GM19023 (cell line): Measurements from ENCODE around the gene MARCHF10.

Experiments
- ATAC-seq: cut with Tn5 transposase; IDR thresholded peaks from one replicate; pipeline ENCODE4 v1.9.1; 2021; ENCODE audit warnings: mild to moderate bottlenecking, moderate library complexity; ENCODE audit not compliant: unreplicated experiment

Gene MARCHF10

GRCh38 chr17:62822080-62822904 lies 14.2 kb upstream of the MARCHF10 start:
- no peak for ATAC-seq

- no peak for ATAC-seq
Measured at GRCh38 chr17:62821189-62822079, 13.3 kb upstream of the MARCHF10 start.

- ATAC-seq, result no peak
Measured at GRCh38 chr17:62819511-62820221, 11.6 kb upstream of the MARCHF10 start.

DNA sequence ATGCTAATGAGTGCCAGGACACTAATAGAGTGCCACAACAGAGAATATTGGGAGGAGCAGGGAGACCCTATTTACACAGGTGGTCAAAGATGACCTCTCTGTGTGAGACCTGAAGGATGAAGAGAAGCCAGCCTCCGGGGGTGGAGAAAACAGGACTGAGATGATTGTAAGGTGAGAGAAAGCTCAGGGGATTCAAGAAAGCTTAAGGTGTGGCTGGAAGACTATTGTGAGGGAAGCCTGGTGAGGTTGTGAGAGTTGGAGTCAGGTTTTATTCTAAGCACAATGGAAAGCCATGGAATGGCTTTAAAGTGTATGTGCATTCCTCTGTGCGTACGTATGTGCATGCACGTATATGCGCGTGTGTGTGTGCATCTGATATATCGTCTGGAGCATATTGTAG lies 10.4 kb upstream of the MARCHF10 start:
- no peak for ATAC-seq

DNA sequence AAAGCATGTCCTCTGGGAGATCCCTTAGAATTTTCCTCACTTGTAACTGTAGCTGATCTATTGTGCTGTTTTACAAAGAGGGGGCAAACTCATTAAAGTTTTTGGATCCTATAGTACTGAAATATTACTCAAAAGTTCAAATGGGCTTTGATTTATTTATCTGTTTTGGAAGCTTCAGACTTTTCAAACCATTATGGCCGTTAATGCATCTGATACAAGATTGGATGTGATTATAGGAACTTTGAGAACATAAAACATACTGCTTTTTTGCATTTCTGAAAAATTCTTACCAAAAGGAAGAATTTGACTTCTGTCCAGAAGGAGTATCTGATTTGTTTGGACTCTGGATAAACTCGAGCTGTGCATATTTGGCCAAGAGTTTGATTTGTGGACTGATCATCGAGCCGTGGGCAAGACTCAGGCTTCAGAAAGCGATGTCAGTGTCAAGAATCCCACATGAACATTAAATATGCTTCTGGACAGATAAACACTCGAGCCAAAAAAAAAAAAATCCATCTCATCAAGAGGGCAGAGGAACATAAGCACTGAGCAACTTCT lies 8.2 kb upstream of the MARCHF10 start:
- no peak for ATAC-seq

DNA sequence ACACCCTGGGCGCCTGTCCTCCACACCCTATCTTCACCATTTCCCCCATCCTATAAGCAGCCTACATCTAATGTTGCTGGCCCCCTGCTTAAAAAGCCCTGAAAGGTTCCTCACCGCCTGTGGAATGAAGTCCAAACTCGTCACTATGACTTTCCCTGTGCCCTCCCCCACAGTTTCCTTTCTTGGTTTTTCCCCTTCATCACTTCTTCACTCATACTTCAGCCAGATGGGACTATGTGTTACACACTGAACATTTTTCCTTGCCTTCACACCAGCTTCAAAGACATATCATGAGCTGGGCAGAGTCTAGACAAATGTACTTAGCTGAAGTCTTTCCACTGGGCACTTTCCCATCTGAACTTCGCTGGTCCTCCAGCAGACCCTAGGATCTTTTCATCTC lies 1.5 kb upstream of the MARCHF10 start:
- no peak for ATAC-seq

DNA sequence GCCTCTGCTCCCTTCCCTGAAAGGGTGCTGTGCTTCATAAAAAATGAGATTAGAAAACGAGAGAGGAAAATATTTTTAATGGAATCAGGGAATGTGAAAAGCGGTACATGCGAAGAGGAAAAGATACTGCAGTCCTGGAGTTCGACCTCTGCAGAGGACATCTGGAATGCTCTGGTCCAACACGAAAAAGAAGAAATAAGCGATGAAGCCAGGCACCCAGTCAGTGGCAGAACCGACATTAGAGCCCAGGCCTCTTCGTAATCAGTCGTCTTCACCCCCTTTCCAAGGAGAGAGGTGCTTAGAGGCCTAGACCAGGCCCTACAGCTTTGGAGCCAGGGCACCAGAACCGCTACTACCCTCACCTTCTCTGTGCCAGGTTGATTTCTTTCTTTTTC lies 459 bp upstream of the MARCHF10 start:
- ATAC-seq, result no peak

- ATAC-seq, result no peak
Measured at GRCh38 chr17:62805234-62805633, 2.9 kb downstream of the MARCHF10 start.

DNA sequence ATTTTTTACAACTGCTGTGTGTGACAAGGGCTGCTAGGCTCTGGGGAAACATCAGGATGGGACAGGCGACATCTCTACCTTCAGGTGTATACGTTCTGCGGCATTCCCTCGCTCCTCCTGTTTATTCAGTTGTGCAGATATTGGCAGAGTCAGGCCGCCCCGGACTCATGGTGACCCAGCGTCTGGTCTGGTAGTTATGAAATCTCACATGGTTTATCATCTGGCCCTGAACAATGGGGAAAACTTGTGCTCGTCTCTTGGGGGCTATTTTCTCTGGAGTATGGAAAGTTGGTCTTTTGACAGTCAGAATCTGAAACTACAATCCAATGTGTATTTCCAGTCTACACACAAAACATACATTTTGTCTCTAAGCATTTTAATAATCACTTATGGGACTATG lies 3.3 kb downstream of the MARCHF10 start:
- no peak for ATAC-seq

GRCh38 chr17:62804025-62804424 lies 4.1 kb downstream of the MARCHF10 start:
- ATAC-seq, result no peak

GRCh38 chr17:62802561-62803205 lies 5.4 kb downstream of the MARCHF10 start:
- ATAC-seq, result no peak

- ATAC-seq, result no peak
Measured at GRCh38 chr17:62801553-62802114, 6.5 kb downstream of the MARCHF10 start.

- ATAC-seq, result no peak
Measured at GRCh38 chr17:62800585-62800984, 7.5 kb downstream of the MARCHF10 start.

- no peak for ATAC-seq
Measured at GRCh38 chr17:62797959-62798358, 10.2 kb downstream of the MARCHF10 start.

GRCh38 chr17:62796291-62796690 lies 11.8 kb downstream of the MARCHF10 start:
- no peak for ATAC-seq

DNA sequence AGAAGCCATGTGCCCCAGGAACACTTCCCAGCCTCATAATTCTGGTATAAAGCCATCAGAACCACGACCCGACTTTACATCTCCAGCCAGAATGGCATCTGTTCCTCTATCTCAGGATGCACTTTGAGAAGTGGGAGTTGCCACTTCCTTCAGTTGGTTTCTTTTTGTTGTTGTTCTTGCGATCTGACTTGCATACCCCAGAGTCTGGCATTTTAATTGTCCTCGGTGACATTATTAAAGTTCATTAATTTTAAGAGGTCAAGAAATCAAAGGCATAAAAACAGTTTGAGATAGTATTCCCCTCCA lies 13.5 kb downstream of the MARCHF10 start:
- no peak for ATAC-seq

DNA sequence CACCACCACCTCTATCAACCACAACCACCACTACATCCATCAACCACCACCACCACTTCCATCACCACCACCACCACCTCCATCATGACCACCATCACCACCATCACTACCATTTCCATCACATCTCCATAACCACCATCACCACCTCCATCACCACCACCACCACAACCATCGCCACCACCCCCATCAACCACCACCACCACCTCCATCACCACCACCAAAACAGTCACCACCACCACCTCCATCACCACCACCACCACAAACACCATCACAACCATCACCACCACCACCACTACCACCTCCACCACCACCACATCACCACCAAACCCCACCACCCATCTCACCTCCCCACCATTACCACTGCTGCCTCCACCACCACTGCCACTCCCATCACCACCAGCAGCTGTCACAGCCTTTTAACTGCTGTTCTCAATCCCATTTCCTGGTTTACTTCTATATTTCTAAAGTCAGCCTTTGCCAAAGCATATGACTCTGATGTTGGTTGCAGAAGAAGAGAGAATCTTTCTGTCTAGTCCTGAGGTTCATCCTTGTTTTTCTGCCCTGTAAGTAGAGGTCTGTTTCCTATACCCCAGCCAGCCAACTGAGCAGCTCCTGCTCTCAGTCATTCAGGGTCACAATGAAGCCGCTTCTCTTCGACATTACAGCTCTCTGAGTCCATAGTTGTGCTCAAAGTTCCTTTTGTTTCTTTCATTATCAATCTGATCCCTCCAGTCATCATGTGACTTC lies 14.0 kb downstream of the MARCHF10 start:
- ATAC-seq, result no peak

DNA sequence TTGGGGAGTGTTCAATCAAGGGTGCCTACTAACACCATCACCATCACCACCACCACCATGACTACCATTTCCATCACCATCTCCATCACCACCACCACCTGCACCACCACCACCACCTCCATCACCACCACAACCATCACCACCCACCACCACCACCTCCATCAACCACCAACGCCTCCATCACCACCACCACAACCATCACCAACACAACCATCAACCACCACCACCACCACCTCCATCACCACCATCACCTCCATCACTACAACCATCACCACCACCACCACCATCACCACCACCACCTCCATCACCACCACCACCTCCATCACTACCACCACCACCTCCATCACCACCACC lies 15.7 kb downstream of the MARCHF10 start:
- ATAC-seq, result no peak

DNA sequence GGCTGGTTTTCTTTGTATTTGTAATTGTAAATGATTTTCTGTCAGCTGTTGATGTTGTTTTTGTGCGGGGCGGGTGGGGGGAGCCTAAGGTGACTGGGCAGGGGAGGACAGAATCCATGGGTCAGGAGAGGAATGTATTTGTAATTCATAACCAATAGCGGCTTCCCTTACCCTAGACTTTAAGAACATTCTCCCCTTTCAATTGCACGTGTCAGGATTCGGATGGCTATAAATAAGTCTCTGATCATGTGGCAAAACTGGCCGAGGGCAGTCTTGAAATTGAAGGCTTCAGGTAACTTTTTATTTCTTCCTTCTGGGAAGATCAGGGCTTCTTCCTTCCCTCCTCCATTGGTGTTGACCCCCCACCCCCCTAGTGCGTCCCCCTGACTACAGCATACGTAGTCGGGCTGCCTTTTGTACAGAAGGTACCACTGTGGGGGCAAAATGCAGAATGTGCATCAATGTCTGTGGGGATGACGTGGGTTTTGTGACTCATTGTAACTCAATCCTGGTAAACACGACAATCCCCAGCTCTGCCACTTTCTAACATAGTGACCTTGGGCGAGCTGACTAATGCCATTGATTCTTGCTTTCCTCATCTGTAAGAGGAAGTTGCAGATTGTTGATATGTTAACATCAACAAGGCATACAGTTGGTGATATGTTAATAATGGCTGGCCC lies 16.2 kb downstream of the MARCHF10 start:
- no peak for ATAC-seq
